Nephron (organoid): ENCODE data around the gene RBM48.

Experiments
- H3K27ac Mint-ChIP-seq, 3 experiments: 2 replicates each; pipeline ENCODE4 v1.8.0; 2020; ENCODE audit warnings: mixed read lengths in 3 of 3, mild to moderate bottlenecking in 2 of 3, moderate library complexity in 1 of 3
- H3K27me3 Mint-ChIP-seq: 2 replicates; pipeline ENCODE4 v1.8.0; 2021; ENCODE audit warnings: low read depth, mild to moderate bottlenecking, moderate library complexity, mixed read lengths
- H3K36me3 Mint-ChIP-seq: 2 replicates; pipeline ENCODE4 v1.8.0; 2020; ENCODE audit warnings: low read depth, mixed read lengths
- H3K4me1 Mint-ChIP-seq: 2 replicates; pipeline ENCODE4 v1.8.0; 2020; ENCODE audit warnings: mixed read lengths
- H3K4me3 Mint-ChIP-seq, 3 experiments: 2 replicates each; pipeline ENCODE4 v1.8.0; 2020; ENCODE audit warnings: mild to moderate bottlenecking in 3 of 3, mixed read lengths in 3 of 3, moderate library complexity in 2 of 3
- H3K9me3 Mint-ChIP-seq: 2 replicates; pipeline ENCODE4 v1.8.0; 2020; ENCODE audit warnings: mixed read lengths
- CTCF ChIP-seq, 3 experiments: fragments of 200-600 bp; sonication (generic); IDR thresholded peaks; one replicate each; pipeline ENCODE4 v1.5.0; 2021; ENCODE audit warnings: antibody characterized with exemption in 3 of 3; ENCODE audit not compliant: unreplicated experiment in 3 of 3

RBM48 gene

DNA sequence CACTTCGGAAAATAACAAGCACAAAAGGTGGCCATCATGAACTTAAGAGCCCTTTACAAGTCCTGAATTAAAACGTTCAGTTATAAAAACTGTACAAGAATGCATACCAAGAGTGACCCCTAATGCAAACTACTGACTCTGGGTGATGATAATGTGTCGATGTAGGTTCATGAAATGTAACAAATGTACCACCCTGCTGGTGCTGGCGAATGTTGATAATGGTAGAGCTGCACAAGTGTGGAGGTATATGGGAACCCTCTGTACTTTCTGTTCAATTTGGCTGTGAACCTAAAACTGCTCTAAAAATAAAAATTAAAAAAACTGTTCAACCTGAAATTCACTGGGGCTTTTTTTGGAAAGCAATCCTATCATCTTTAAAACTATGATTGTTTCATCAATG is 58.2 kb downstream of the RBM48 start:
- H3K36me3 Mint-ChIP-seq: peaks cover 12% of the 10 kb centered on the region
- H3K27ac Mint-ChIP-seq: peak overlapping the region in 1 of 3 experiments; percentile 4
- H3K9me3 Mint-ChIP-seq: peaks cover 2% of the 10 kb centered on the region
- TF ChIP-seq CTCF (IDR thresholded peaks at IDR 0.05; ENCODE audit: unreplicated experiment in 3 of 3): no peak
- peak overlapping the region; percentile 75 to 89 (median 84) for H3K4me3 Mint-ChIP-seq
- H3K4me1 Mint-ChIP-seq: peaks cover 29% of the 10 kb centered on the region
- peaks cover 5% of the 10 kb centered on the region for H3K27me3 Mint-ChIP-seq
